Panc1 (cell line): Measurements from ENCODE around the gene CPA1. TPM values are rescaled to one million over a fixed set of nuclear protein-coding genes. Genes with fewer than 3 reads are reported as not detected.

Experiments
- ATAC-seq: fragments of 200-7000 bp; cut with Tn5 transposase; 2 replicates; pipeline ENCODE4 v1.9.1; 2020; ENCODE audit warnings: mild to moderate bottlenecking, moderate library complexity
- BruUV-seq: library from RNA; stranded (reverse); fragments of 400-500 nt; replicated peaks from 2 replicates; lab custom pipeline; 2021; lab: Mats Ljungman, UMichigan
- CTCF ChIA-PET: fragments of 300-600 bp; sonication (Branson Sonifier 250); formaldehyde crosslinking; loops from one replicate; lab custom pipeline; 2022; ENCODE audit warnings: antibody characterized with exemption; lab: Charles Lee
- POLR2A ChIA-PET: fragments of 300-600 bp; sonication (Branson Sonifier 250); formaldehyde crosslinking; loops from one replicate; lab custom pipeline; 2022; ENCODE audit warnings: antibody characterized with exemption; lab: Charles Lee
- DNase-seq: peaks from one replicate; pipeline ENCODE4 v3.0.0-alpha.2; 2010; ENCODE audit warnings: low read depth, low spot score
- H3K27ac ChIP-seq: 2 replicates; pipeline ENCODE4 v1.5.1; 2011; ENCODE audit warnings: mild to moderate bottlenecking, low read length, inconsistent platforms
- H3K27me3 ChIP-seq: fragments of 200-500 bp; sonication (Bioruptor generic); 2 replicates; pipeline ENCODE4 v1.6.0; 2014; ENCODE audit warnings: low read length, inconsistent platforms; ENCODE audit not compliant: control insufficient read depth, insufficient read depth
- H3K36me3 ChIP-seq: fragments of 200-500 bp; sonication (Bioruptor generic); 2 replicates; pipeline ENCODE4 v1.5.1; 2014; ENCODE audit warnings: inconsistent platforms, mild to moderate bottlenecking, low read length, moderate library complexity; ENCODE audit not compliant: control insufficient read depth, insufficient read depth
- H3K4me1 ChIP-seq: 2 replicates; pipeline ENCODE4 v1.5.1; 2011; ENCODE audit warnings: inconsistent platforms, mild to moderate bottlenecking, low read length, moderate library complexity; ENCODE audit not compliant: control insufficient read depth, insufficient read depth
- H3K4me3 ChIP-seq, 2 experiments: 2 replicates each; pipeline ENCODE4 v1.5.1; 2011 to 2012; ENCODE audit warnings: low read depth in 2 of 2, low read length in 2 of 2, mild to moderate bottlenecking in 2 of 2, inconsistent platforms in 1 of 2, moderate library complexity in 1 of 2
- H3K9me3 ChIP-seq: fragments of 200-500 bp; sonication (Bioruptor generic); 2 replicates; pipeline ENCODE4 v1.5.1; 2014; ENCODE audit warnings: low read depth, mild to moderate bottlenecking, inconsistent platforms, low read length, moderate library complexity; ENCODE audit not compliant: control insufficient read depth, insufficient read depth
- POLR2AphosphoS5 ChIP-seq: IDR thresholded peaks from 2 replicates; pipeline ENCODE4 v1.6.1; 2012; ENCODE audit warnings: mild to moderate bottlenecking, low read depth, low read length, moderate library complexity
- SIN3A ChIP-seq: IDR thresholded peaks from 2 replicates; pipeline ENCODE4 v1.6.1; 2012; ENCODE audit warnings: low read depth, mild to moderate bottlenecking, low read length, moderate library complexity, borderline replicate concordance; ENCODE audit not compliant: insufficient read depth
- TCF7L2 ChIP-seq: IDR thresholded peaks from 2 replicates; pipeline ENCODE4 v1.6.1; 2011; ENCODE audit warnings: mild to moderate bottlenecking, low read depth, low read length, inconsistent platforms
- in situ Hi-C: cut with HindIII; loops from 2 replicates; pipeline ENCODE4 v1.10.0; 2016; ENCODE audit warnings: low sequenced_read_pairs, low pct_unique_long_range_greater_than_20kb
- intact Hi-C: fragments of 100-400 bp; cut with micrococcal nuclease; formaldehyde crosslinking; loops from one replicate; pipeline ENCODE4 v1.10.0; 2022; ENCODE audit not compliant: unreplicated experiment
- total RNA-seq: library from RNA; stranded (reverse); gene quantifications from one replicate; pipeline ENCODE4 v1.2.1, GENCODE V29; 2021; ENCODE audit not compliant: unreplicated experiment
- TF ChIP-seq, protein P1 (sequence below), 2 experiments: IDR thresholded peaks; 2 replicates each; pipeline ENCODE4 v1.6.1; 2011 to 2012; ENCODE audit warnings: low read depth in 2 of 2, control low read depth in 1 of 2, low read length in 1 of 2, mild to moderate bottlenecking in 1 of 2, moderate library complexity in 1 of 2; ENCODE audit not compliant: insufficient read depth in 1 of 2
- TF ChIP-seq, protein P2 (sequence below): fragments of 450-650 bp; IDR thresholded peaks from 2 replicates; pipeline ENCODE4 v1.5.1; 2017; ENCODE audit warnings: mild to moderate bottlenecking

The CPA1 gene
- total RNA-seq, 1 experiment from 2014 or later: 7.6 TPM

DNA sequence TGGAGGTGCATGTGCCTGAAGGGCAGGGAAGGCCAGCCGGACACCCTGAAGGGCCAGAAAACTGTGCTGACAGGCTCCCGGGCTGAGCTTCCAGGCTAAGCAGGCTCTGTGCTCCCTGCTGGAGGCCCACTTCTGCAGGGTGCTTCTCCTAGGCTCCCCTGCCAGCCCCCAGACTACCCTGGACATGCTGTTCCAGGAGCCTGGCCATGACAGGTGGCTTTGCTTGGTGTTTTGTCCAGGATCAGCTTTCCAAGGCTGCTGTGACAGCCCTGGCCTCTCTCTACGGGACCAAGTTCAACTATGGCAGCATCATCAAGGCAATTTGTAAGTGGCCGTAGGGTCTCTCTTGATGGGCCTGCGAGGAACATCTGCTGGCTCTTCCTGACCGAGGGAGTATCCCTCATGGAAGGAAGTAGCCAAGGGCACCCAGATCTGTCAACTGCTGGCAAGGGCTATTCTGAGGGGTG, 5.3 kb downstream of the CPA1 start:
- ATAC-seq (no peak), DNase-seq (no peak)
- Histone ChIP-seq H3K4me1 (no peaks in the 10 kb centered on the region), H3K27ac (no peak overlapping the region), H3K9me3 (no peaks in the 10 kb centered on the region), H3K4me3 (no peak overlapping the region), H3K27me3 (no peaks in the 10 kb centered on the region), H3K36me3 (no peaks in the 10 kb centered on the region)
- in situ Hi-C loops: no loop called here
- TF ChIP-seq POLR2AphosphoS5 (no peak), TCF7L2 (no peak), SIN3A (no peak)
- TF ChIP-seq, protein P1, sequence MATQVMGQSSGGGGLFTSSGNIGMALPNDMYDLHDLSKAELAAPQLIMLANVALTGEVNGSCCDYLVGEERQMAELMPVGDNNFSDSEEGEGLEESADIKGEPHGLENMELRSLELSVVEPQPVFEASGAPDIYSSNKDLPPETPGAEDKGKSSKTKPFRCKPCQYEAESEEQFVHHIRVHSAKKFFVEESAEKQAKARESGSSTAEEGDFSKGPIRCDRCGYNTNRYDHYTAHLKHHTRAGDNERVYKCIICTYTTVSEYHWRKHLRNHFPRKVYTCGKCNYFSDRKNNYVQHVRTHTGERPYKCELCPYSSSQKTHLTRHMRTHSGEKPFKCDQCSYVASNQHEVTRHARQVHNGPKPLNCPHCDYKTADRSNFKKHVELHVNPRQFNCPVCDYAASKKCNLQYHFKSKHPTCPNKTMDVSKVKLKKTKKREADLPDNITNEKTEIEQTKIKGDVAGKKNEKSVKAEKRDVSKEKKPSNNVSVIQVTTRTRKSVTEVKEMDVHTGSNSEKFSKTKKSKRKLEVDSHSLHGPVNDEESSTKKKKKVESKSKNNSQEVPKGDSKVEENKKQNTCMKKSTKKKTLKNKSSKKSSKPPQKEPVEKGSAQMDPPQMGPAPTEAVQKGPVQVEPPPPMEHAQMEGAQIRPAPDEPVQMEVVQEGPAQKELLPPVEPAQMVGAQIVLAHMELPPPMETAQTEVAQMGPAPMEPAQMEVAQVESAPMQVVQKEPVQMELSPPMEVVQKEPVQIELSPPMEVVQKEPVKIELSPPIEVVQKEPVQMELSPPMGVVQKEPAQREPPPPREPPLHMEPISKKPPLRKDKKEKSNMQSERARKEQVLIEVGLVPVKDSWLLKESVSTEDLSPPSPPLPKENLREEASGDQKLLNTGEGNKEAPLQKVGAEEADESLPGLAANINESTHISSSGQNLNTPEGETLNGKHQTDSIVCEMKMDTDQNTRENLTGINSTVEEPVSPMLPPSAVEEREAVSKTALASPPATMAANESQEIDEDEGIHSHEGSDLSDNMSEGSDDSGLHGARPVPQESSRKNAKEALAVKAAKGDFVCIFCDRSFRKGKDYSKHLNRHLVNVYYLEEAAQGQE (IDR thresholded peaks at IDR 0.05; ENCODE audit: insufficient read depth in 1 of 2, low read depth in 2 of 2, low read length in 1 of 2): no peak
- TF ChIP-seq, protein P2, sequence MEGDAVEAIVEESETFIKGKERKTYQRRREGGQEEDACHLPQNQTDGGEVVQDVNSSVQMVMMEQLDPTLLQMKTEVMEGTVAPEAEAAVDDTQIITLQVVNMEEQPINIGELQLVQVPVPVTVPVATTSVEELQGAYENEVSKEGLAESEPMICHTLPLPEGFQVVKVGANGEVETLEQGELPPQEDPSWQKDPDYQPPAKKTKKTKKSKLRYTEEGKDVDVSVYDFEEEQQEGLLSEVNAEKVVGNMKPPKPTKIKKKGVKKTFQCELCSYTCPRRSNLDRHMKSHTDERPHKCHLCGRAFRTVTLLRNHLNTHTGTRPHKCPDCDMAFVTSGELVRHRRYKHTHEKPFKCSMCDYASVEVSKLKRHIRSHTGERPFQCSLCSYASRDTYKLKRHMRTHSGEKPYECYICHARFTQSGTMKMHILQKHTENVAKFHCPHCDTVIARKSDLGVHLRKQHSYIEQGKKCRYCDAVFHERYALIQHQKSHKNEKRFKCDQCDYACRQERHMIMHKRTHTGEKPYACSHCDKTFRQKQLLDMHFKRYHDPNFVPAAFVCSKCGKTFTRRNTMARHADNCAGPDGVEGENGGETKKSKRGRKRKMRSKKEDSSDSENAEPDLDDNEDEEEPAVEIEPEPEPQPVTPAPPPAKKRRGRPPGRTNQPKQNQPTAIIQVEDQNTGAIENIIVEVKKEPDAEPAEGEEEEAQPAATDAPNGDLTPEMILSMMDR: no peak
- ChIA-PET POLR2A (no interaction called here), CTCF (no interaction called here)
- BruUV-seq: no TSS peak
- intact Hi-C loops: loop anchor here (10.0 kb wide), 1 partner anchor 311 kb away; the partner anchor contains the start of gene KLHDC10

DNA sequence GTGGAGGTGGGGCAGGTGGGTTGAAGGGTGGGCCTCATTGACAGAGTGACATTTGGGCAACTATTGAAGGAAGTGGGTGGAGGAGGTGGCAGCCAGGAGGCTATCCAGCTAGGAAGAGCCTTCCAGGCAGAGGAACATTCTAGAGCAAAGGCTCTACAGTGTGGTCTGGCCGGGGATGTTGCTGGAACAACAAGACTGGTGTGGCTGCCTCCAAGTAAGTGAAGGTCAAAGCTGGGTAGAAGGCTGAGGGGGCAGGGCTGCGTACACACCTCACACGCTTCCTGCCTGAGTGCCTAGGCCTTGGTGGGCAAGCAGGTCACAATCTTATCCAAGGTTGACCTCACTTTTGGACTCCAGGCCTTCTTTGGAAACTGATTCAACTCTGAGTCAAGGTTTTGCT, 6.6 kb downstream of the CPA1 start:
- POLR2A ChIA-PET: no interaction called here
- Histone ChIP-seq H3K27ac (no peak overlapping the region), H3K4me1 (no peaks in the 10 kb centered on the region), H3K27me3 (no peaks in the 10 kb centered on the region), H3K36me3 (no peaks in the 10 kb centered on the region), H3K4me3 (no peak overlapping the region), H3K9me3 (no peaks in the 10 kb centered on the region)
- intact Hi-C loops: loop anchor here (10.0 kb wide), 1 partner anchor 312 kb away; the partner anchor contains the start of gene KLHDC10
- no TSS peak for BruUV-seq
- no peak for ATAC-seq
- CTCF ChIA-PET: no interaction called here
- in situ Hi-C loops: no loop called here
- TF ChIP-seq POLR2AphosphoS5 (no peak), TCF7L2 (no peak), SIN3A (no peak)
- TF ChIP-seq, protein P2: no peak
- TF ChIP-seq, protein P1 (IDR thresholded peaks at IDR 0.05; ENCODE audit: insufficient read depth in 1 of 2, low read depth in 2 of 2, low read length in 1 of 2): no peak
- no peak for DNase-seq
